Activated CD8-positive, alpha-beta T cell treated with anti-CD3 and anti-CD28 coated beads, Interleukin-2, amount 10 ng/mL, durations not matched to agents 7 days and 5 days (primary cell): ENCODE results near the gene MPZL1. TPM values are rescaled to one million over a fixed set of nuclear protein-coding genes. Genes with fewer than 3 reads are reported as not detected.
"Not testable (repeated sequence)": the region's sequence is repeated elsewhere in the genome, so short reads cannot be mapped to it uniquely, and the experiment has no call there.

Source experiments
- ATAC-seq: fragments of 150-1000 bp; cut with Tn5 transposase; one replicate; pipeline ENCODE4 v1.10.0; 2021; ENCODE audit warnings: moderate library complexity
- CTCF ChIA-PET: fragments of 350-600 bp; sonication (Branson Sonifier 250); formaldehyde crosslinking; loops from one replicate; lab custom pipeline; 2021; ENCODE audit warnings: antibody characterized with exemption; lab: Charles Lee
- POLR2A ChIA-PET: fragments of 350-600 bp; sonication (Branson Sonifier 250); formaldehyde crosslinking; loops from one replicate; lab custom pipeline; 2021; ENCODE audit warnings: antibody characterized with exemption; lab: Charles Lee
- DNase-seq: peaks from one replicate; pipeline ENCODE4 v3.0.0-alpha.2; 2020
- H3K27ac Mint-ChIP-seq: one replicate; pipeline ENCODE4 v1.8.0; 2021; ENCODE audit warnings: mild to moderate bottlenecking, mixed read lengths
- H3K27me3 Mint-ChIP-seq: one replicate; pipeline ENCODE4 v1.8.0; 2021; ENCODE audit warnings: low read depth, mixed read lengths
- H3K36me3 Mint-ChIP-seq: one replicate; pipeline ENCODE4 v1.8.0; 2021; ENCODE audit warnings: low read depth, mixed read lengths
- H3K4me1 Mint-ChIP-seq: one replicate; pipeline ENCODE4 v1.8.0; 2021; ENCODE audit warnings: low read depth, mixed read lengths
- H3K4me3 Mint-ChIP-seq: one replicate; pipeline ENCODE4 v1.8.0; 2021; ENCODE audit warnings: mild to moderate bottlenecking, mixed read lengths
- H3K9me3 Mint-ChIP-seq: one replicate; pipeline ENCODE4 v1.8.0; 2022; ENCODE audit warnings: mixed read lengths; ENCODE audit not compliant: insufficient read depth
- total RNA-seq, 2 experiments: library from RNA; stranded (reverse); gene quantifications; one replicate each; pipeline ENCODE4 v1.2.3, GENCODE V29; 2021

MPZL1 gene
- total RNA-seq, 2 experiments from 2014 or later, result 12.5 to 13.6 TPM

DNA sequence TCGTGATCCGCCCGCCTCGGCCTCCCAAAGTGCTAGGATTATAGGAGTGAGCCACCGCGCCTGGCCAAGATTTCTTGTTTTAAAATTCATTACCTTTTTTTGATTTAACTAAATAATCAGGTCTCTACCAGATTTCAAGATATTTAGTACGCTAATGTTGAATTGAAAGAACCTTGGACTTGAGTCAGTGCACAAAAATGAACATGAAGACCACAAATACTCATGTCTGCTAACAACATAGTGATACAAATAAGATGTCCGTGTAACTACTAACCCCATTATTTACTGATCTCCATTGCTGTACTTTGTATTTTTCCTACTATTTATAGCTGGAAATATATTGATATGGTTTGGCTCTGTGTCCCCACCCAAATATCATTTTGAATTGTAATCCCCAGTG lies 16.4 kb downstream of the MPZL1 start:
- H3K4me1 Mint-ChIP-seq, result no peaks in the 10 kb centered on the region
- no peak overlapping the region for H3K27ac Mint-ChIP-seq
- ATAC-seq, result no peak
- peaks cover under 1% of the 10 kb centered on the region for H3K36me3 Mint-ChIP-seq
- no peak for DNase-seq
- CTCF ChIA-PET, result no interaction called here
- no peaks in the 10 kb centered on the region for H3K27me3 Mint-ChIP-seq
- POLR2A ChIA-PET, result no interaction called here
- no peaks in the 10 kb centered on the region for H3K9me3 Mint-ChIP-seq
- H3K4me3 Mint-ChIP-seq, result no peak overlapping the region

DNA sequence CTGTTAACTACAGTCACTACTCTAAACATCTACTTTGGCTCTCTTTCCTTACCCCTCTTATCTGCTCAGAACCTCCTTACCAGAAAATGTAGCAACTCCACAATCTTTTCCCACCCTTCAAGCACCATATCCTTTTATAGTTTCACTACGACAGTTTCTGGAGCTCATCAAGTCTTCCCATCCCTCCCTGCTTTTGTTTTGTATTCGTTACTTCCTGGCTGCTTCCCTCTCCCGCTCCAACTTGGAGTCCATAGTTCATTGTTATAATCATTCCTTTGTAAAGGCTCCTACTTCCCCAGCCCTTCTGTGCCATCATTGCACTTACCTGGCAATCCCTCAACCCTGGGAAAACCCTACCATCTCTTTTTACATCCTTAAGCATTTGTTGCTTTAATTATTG lies 18.0 kb downstream of the MPZL1 start:
- POLR2A ChIA-PET, result interaction anchor here (0.7 kb wide), 1 partner anchor 35 kb away, joined by 3 read pairs; no protein-coding TSS in a partner anchor
- H3K27ac Mint-ChIP-seq, result no peak overlapping the region

DNA sequence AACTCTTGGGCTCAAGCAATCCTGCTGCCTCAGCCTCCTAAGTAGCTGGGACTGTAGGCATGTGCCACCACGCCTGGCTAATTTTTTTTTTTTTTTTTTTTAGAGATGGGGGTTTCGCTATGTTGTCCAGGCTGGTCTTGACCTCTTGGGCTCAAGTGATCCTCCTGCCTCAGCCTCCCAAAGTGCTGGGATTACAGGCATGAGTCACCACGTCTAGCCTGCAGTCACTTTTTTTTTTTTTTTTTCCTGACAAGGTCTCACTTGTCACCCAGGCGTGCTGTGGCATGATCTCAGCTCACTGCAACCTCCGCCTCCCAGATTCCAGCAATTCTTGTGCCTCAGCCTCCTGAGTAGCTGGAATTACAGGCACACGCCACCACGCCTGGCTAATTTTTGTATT lies 19.3 kb downstream of the MPZL1 start:
- H3K36me3 Mint-ChIP-seq, H3K27ac Mint-ChIP-seq, H3K4me1 Mint-ChIP-seq, H3K4me3 Mint-ChIP-seq, H3K27me3 Mint-ChIP-seq, DNase-seq, CTCF ChIA-PET, ATAC-seq, H3K9me3 Mint-ChIP-seq, POLR2A ChIA-PET: not testable (repeated sequence)

More for the DNA sequence above, 18.0 kb downstream of the MPZL1 start:
- no peak for ATAC-seq
- H3K4me1 Mint-ChIP-seq, result no peaks in the 10 kb centered on the region
- no peak for DNase-seq
- H3K9me3 Mint-ChIP-seq, result no peaks in the 10 kb centered on the region
- H3K27me3 Mint-ChIP-seq, result no peaks in the 10 kb centered on the region
- CTCF ChIA-PET, result interaction anchor here (1.0 to 1.3 kb wide), 3 partner anchors 23 to 343 kb away, joined by 3 read pairs; no protein-coding TSS in a partner anchor
- H3K4me3 Mint-ChIP-seq, result no peak overlapping the region
- H3K36me3 Mint-ChIP-seq, result no peaks in the 10 kb centered on the region

DNA sequence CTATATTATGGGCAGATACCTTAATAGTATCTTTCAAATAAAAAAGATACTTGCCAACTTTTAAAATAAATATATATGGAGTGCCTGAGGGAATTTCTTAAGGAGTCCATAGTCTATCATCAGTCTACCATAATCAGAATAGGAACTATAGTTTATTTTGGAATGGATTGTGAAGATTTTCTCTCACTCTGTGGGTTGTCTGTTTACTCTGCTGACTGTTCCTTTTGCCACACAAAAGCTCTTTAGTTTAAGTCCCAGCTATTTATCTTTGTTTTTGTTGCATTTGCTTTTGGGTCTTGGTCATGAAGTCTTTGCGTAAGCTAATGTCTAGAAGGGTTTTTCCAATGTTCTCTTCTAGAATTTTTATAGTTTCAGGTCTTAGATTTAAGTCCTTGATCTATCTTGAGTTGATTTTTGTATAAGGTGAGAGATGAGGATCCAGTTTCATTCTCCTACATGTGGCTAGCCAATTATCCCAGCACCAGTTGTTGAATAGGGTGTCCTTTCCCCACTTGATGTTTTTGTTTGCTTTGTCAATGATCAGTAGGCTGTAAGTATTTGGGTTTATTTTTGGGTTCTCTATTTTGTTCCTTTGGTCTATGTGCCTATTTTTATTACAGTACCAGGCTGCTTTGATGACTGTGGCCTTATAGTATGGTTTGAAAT lies 20.7 kb downstream of the MPZL1 start:
- POLR2A ChIA-PET, H3K27ac Mint-ChIP-seq, H3K4me1 Mint-ChIP-seq, ATAC-seq, H3K9me3 Mint-ChIP-seq, DNase-seq, CTCF ChIA-PET, H3K27me3 Mint-ChIP-seq, H3K36me3 Mint-ChIP-seq, H3K4me3 Mint-ChIP-seq: not testable (repeated sequence)

DNA sequence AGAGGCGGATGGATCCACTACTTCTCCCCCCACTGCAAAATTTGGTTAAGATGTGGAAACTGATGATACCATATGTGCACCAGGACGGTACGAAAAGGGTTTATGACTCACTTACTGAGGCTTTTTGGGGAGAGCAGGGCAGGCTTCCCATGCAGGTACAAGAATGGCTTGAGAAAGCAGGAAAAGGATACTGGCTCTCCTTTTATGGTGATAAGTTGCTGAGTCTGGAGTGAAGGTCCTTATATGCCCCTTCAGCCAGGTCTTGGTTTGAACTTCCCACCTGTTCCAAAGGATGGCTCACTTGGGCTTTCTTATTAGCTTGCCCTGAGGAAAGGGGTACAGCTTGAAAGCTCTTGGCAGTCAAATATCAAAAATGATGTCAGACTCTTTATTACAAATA lies 23.1 kb downstream of the MPZL1 start:
- no peak overlapping the region for H3K27ac Mint-ChIP-seq
- no peaks in the 10 kb centered on the region for H3K4me1 Mint-ChIP-seq
- ATAC-seq, result no peak
- ChIA-PET POLR2A (no interaction called here), CTCF (no interaction called here)
- H3K4me3 Mint-ChIP-seq, result no peak overlapping the region
- no peaks in the 10 kb centered on the region for H3K9me3 Mint-ChIP-seq
- no peaks in the 10 kb centered on the region for H3K36me3 Mint-ChIP-seq
- H3K27me3 Mint-ChIP-seq, result no peaks in the 10 kb centered on the region
- DNase-seq, result no peak

DNA sequence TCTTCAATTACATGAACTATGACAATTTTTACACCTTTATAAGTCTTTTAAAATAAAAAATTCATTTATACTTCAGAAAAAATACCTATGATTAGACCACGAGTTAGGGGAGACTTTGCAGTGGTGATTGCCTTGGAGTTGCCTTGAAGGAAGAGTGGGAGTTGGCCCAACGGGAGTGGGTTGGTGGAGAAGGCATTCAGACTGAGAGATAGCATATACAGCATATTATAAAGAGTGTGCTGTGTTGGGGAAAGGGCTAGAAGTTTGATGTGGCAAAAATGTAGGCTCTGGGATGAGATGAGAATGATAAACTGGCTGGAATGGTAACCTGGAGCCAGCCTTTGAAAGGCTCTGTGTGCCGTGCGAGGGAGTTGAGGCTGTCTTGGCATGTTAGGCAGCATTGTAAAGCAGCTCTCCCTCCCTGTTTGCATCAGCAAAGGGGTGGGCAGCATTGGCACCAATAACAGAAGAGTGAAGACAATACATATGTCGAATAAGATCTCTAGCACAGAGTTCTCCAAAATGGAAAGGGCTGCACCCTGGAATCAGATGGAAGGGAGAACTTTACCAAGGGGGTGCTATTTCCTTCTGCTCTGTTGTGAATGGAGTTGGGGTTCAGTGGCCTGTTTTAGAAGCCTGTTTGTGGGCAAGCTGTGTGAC lies 24.4 kb downstream of the MPZL1 start:
- ChIA-PET POLR2A (no interaction called here), CTCF (no interaction called here)
- ATAC-seq, result no peak
- H3K9me3 Mint-ChIP-seq, result no peaks in the 10 kb centered on the region
- H3K4me1 Mint-ChIP-seq, result no peaks in the 10 kb centered on the region
- H3K27me3 Mint-ChIP-seq, result no peaks in the 10 kb centered on the region
- DNase-seq, result no peak
- no peak overlapping the region for H3K4me3 Mint-ChIP-seq
- H3K27ac Mint-ChIP-seq, result no peak overlapping the region
- no peaks in the 10 kb centered on the region for H3K36me3 Mint-ChIP-seq

DNA sequence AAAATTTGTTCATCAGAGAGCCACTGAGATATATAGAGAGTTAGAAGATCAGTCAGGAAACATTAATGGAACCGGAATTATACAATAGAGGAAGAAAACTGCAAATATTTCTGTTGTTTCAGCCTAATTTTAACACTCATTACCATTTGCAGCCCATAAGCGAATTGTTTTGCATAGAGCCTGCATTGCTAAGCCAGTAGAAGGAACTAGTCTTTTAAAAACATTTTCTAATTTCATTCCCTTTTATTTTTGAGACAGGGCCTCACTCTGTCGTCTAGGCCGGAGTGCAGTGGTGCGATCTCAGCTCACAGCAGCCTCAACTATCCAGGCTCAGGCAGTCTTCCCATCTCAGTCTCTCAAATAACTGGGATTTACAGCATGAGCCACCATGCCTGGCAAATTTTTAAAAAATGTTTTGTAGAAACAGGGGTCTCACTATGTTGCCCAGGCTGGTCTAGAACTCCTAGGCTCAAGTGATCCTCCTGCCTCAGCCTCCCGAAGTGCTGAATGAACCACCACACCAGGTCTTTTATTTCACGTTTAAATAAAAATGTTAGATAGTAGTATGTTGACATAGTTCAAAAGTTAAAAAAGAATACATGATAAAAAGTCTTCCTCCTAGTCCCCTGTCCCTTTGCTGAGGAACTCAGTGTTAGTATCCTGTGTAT lies 25.3 kb downstream of the MPZL1 start:
- Mint-ChIP-seq H3K27ac (no peak overlapping the region), H3K27me3 (no peaks in the 10 kb centered on the region), H3K36me3 (no peaks in the 10 kb centered on the region), H3K4me1 (peaks cover 4% of the 10 kb centered on the region), H3K4me3 (no peak overlapping the region), H3K9me3 (no peaks in the 10 kb centered on the region)
- CTCF ChIA-PET, result no interaction called here
- ATAC-seq, result no peak
- no peak for DNase-seq
- POLR2A ChIA-PET, result no interaction called here

DNA sequence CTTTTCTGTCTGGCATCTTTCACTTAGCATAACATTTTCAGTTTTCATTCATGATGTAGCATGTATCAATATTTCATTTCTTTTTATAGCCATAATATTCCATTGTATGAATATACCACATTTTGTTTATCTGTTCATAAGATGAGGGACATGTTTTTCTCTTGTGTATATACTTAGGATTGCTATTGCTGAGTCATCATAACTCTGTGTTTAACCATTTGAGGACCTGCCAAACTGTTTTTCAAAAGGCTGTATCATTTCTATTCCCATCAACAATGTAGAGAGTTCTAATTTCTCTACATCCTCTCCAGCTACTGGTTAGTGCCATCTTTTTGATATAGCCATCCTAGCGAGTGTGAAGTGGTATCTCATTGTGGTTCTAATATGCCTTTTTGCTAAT lies 26.2 kb downstream of the MPZL1 start:
- H3K4me1 Mint-ChIP-seq, result peaks cover 11% of the 10 kb centered on the region
- ATAC-seq, result no peak
- POLR2A ChIA-PET, result no interaction called here
- DNase-seq, result no peak
- H3K9me3 Mint-ChIP-seq, result no peaks in the 10 kb centered on the region
- H3K27ac Mint-ChIP-seq, result no peak overlapping the region
- H3K4me3 Mint-ChIP-seq, result no peak overlapping the region
- CTCF ChIA-PET, result no interaction called here
- no peaks in the 10 kb centered on the region for H3K36me3 Mint-ChIP-seq
- no peaks in the 10 kb centered on the region for H3K27me3 Mint-ChIP-seq

DNA sequence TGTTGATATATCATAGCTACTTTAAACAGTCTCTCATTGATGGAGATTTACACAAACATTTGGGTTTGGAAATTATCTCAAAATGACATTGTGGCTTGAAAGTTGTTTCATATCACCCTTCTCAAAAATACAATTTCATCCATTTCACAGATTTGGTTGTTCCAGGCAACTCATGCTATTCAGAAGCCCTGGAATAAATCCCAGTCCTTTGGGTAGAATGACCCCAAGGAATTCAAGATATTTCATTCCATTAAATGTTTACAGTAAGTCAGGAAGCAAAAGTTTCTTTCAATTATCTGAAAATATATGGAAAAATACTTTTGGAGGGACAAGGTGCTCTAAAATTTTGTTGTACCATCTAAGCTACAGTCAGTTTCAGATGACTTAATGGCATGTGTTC lies 27.1 kb downstream of the MPZL1 start:
- DNase-seq (no peak), ATAC-seq (no peak)
- H3K27ac Mint-ChIP-seq, result no peak overlapping the region
- no peak overlapping the region for H3K4me3 Mint-ChIP-seq
- CTCF ChIA-PET, result interaction anchor here (1.0 to 1.2 kb wide), 3 partner anchors 14 to 35 kb away, joined by 3 read pairs; no protein-coding TSS in a partner anchor
- H3K27me3 Mint-ChIP-seq, result no peaks in the 10 kb centered on the region
- H3K36me3 Mint-ChIP-seq, result no peaks in the 10 kb centered on the region
- POLR2A ChIA-PET, result no interaction called here
- peaks cover 14% of the 10 kb centered on the region for H3K4me1 Mint-ChIP-seq
- H3K9me3 Mint-ChIP-seq, result no peaks in the 10 kb centered on the region

DNA sequence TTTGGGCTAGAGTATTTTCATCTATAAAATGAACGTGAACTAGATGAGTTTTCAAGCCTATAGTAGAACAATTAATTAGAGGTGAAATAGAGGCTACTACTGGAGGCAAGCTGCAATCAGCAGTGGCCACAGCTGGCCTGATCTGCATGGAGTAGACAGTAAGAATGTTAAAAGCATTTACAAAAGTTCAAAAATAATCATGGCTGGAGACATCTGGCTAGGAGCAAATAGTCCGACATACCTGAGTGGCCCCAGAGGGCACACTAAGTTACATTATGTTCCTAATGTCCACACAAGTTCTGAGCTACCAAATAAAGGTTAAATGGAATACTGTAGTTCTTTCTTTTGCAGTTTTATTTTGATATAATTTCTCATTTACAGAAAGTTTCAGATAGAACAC lies 28.0 kb downstream of the MPZL1 start:
- Mint-ChIP-seq H3K27me3 (no peaks in the 10 kb centered on the region), H3K4me3 (no peak overlapping the region), H3K27ac (no peak overlapping the region), H3K9me3 (no peaks in the 10 kb centered on the region), H3K36me3 (no peaks in the 10 kb centered on the region), H3K4me1 (peaks cover 14% of the 10 kb centered on the region)
- CTCF ChIA-PET, result interaction anchor here (1.2 kb wide), 2 partner anchors 13 to 35 kb away, joined by 3 read pairs; no protein-coding TSS in a partner anchor
- ATAC-seq (no peak), DNase-seq (no peak)
- POLR2A ChIA-PET, result no interaction called here

DNA sequence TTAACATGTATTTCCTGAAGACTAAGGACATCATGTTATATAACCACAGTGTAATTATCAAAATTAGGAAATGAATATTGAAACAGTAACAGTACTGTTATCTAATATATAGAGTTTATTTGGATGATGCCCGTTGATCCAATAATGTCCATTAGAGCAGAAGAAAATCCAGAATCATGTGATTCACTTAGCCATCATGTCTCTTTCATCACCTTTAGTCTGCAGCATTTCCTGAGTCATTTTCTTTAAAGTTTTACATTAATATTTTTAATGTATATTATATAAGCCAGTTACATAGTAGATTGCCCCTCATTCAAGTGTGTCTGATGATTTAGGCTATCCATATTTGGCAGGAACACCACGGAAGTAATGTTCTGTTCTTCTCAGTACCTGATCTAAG lies 28.9 kb downstream of the MPZL1 start:
- CTCF ChIA-PET, result no interaction called here
- H3K4me3 Mint-ChIP-seq, result no peak overlapping the region
- ATAC-seq, result no peak

DNA sequence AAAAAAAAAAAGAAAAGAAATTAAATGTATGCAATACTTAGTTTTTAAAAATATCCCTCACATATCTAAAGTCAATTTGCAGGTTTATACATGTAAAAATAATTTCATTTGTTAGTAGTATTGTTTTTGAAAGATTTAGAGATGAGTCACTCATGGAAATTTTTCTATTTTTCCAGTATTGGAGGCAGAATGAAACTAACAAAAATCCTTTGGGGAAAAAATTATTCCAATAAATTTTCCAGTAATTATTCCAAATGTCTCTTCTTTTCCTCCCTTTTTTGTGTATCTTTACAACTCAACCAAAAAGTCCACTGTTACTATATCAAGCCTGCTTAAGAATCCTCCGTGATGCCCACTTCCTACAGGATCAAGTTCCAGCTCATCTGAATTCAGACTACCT lies 29.9 kb downstream of the MPZL1 start:
- ATAC-seq (no peak), DNase-seq (no peak)
- H3K27me3 Mint-ChIP-seq, result no peaks in the 10 kb centered on the region
- no peak overlapping the region for H3K4me3 Mint-ChIP-seq
- H3K27ac Mint-ChIP-seq, result no peak overlapping the region
- ChIA-PET CTCF (no interaction called here), POLR2A (no interaction called here)
- no peaks in the 10 kb centered on the region for H3K36me3 Mint-ChIP-seq
- H3K4me1 Mint-ChIP-seq, result peaks cover 14% of the 10 kb centered on the region
- no peaks in the 10 kb centered on the region for H3K9me3 Mint-ChIP-seq

More for the DNA sequence above, 28.9 kb downstream of the MPZL1 start:
- Mint-ChIP-seq H3K4me1 (peaks cover 14% of the 10 kb centered on the region), H3K9me3 (no peaks in the 10 kb centered on the region), H3K27ac (no peak overlapping the region), H3K36me3 (no peaks in the 10 kb centered on the region), H3K27me3 (no peaks in the 10 kb centered on the region)
- POLR2A ChIA-PET, result no interaction called here
- DNase-seq, result no peak
